OCI-LY7 (cell line): ENCODE data around the gene LZTFL1.

Source experiments
- CTCF ChIP-seq: fragments of 200-600 bp; sonication (generic); conservative IDR thresholded peaks from 2 replicates; pipeline ENCODE4 v1.5.1; 2014; ENCODE audit warnings: mild to moderate bottlenecking, antibody characterized with exemption, low read length, moderate library complexity, mixed read lengths
- EZH2phosphoT487 ChIP-seq: fragments of 200-600 bp; sonication (generic); IDR thresholded peaks from 2 replicates; pipeline ENCODE4 v1.6.1; 2018; ENCODE audit warnings: low read depth, borderline replicate concordance, mild to moderate bottlenecking, mixed run types, antibody characterized with exemption, low read length, moderate library complexity, mixed read lengths

- no peak for TF ChIP-seq CTCF
- TF ChIP-seq EZH2phosphoT487: no peak
These were observed 41.3 kb downstream of the LZTFL1 start for GRCh38 chr3:45800611-45801010.
